Measurements from ENCODE around the gene MARCHF7.
"Not testable (repeated sequence)": the region's sequence is repeated elsewhere in the genome, so short reads cannot be mapped to it uniquely, and the experiment has no call there.

The MARCHF7 gene

GRCh38 chr2:159712143-159712928, at the start of gene MARCHF7:
Gene MARCHF7 (plus strand): TSS chr2:159712506. CDS start chr2:159729023, 16,517 bp downstream.
- peak; percentile 97 for DNase-seq (ENCODE audit: low read depth)

DNA sequence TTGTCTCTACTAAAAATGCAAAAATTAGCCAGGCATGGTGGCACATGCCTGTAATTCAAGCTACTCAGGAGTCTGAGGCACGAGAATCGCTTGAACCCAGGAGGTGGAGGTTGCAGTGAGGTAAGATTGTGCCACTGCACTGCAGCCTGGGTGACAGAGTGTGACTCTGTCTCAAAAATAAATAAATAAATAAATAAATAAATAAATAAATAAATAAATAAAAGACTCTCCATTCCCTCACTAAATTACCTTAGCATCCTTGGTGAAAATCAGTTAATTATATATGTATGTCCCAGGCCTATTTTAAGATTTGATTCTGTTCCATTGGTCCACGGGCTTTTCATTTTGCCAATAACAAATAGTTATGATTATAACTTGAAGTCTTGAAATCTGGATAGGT, 44.9 kb upstream of the MARCHF7 start:
- not testable (repeated sequence) for DNase-seq (ENCODE audit: low read depth)

DNA sequence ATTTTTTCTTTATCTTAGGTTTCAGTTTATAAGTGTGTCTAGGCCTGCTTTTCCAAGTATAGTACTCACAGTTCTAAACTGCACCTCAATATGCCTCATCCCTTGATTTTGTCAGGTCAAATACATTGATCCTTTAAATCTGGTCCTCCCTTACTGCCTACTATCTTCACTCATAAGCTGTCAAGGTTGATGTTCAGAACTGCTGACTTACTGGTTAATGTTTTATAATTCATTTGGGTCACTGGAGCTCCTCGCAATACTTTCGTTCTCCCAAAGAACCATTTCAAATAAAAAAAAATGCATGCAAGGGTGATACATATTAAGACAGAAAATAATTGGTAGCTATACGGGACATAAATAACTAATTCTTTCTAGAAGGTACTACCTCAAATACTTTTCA, 41.3 kb upstream of the MARCHF7 start:
- DNase-seq (ENCODE audit: low read depth), result no peak

DNA sequence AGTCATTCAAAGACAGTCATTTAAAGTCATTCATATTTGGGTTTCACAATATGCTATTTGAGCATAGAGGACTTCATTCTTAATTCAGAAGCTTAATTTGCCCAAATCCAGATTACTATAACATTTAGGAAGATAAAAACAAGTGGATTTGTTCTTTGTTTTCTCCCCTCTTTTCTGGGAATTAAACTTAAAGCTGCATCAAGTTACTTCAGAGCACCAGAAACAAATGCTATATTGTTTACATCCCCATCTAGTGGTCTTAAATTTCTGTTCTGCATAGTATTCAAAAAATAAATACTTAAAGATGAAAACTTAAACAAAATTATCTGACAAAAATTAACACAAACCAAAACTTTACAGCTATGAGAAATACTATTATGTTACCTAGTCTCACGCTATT, 34.7 kb upstream of the MARCHF7 start:
- DNase-seq (ENCODE audit: low read depth), result no peak

DNA sequence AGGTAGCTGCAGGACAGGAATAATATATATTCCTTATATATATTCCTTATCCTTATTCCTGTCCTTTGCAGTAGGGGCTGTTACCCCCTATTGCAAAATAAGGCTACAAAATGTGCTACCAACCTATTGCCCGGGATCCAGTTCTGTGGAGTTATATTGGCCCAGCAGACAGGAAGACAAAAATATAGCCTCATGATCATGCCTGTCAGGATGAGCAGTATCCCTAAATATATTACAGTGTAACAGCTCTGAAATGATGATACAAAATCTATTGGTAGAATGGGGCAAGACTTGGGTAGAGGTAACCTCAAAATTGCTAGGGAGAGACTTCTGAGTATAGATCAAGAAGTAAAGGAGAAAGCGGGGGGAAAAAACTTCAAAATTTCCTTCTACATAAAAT, 31.6 kb upstream of the MARCHF7 start:
- DNase-seq (ENCODE audit: low read depth), result no peak

DNA sequence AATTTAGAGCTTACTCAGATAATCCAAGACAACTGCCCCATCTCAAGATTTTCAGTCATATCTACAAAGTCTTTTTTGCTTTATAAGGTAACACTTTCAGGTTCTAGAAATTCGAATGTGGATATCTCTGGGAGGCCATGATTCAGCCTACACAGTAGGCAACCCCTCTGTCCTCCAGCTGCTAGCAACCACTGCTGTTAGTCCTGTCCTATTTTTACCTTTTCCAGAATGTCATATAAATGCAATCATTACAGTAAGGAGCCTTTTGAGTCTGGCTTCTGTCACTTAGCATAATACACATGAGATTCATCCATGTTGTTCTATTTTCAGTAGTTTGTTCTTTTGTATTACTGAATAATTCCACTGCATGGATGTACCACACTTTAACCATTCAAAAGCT, 28.5 kb upstream of the MARCHF7 start:
- DNase-seq (ENCODE audit: low read depth), result no peak

- no peak for DNase-seq (ENCODE audit: low read depth)
Measured at GRCh38 chr2:159684796-159685195, 27.5 kb upstream of the MARCHF7 start.

DNA sequence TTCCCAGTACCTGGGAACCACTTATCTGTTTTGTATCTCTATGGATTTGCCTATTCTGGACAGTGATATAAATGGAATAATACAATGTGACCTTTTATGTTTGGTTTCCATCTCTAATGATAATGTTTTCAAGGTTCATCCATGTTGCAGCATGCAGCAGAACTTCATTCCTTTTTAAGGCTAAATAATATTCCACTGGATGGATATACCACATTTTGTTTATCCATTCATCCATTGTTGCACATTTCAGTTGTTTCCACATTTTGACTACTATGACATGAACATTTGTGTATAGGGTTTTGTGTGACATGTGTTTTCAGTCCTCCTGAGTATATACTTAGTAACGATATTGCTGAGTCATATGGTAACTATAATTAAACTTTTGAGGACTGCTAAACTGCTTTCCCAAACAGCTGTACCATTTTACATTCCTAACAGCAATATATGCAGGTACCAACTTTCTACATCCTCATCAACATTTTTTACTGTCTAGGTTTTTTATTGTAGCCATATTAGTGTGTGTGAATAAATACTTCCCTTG, 17.7 kb upstream of the MARCHF7 start:
- DNase-seq (ENCODE audit: low read depth), result no peak

GRCh38 chr2:159695795-159696448, 16.4 kb upstream of the MARCHF7 start:
- DNase-seq (ENCODE audit: low read depth), result no peak

- DNase-seq (ENCODE audit: low read depth), result no peak
Measured at GRCh38 chr2:159703491-159703890, 8.8 kb upstream of the MARCHF7 start.

DNA sequence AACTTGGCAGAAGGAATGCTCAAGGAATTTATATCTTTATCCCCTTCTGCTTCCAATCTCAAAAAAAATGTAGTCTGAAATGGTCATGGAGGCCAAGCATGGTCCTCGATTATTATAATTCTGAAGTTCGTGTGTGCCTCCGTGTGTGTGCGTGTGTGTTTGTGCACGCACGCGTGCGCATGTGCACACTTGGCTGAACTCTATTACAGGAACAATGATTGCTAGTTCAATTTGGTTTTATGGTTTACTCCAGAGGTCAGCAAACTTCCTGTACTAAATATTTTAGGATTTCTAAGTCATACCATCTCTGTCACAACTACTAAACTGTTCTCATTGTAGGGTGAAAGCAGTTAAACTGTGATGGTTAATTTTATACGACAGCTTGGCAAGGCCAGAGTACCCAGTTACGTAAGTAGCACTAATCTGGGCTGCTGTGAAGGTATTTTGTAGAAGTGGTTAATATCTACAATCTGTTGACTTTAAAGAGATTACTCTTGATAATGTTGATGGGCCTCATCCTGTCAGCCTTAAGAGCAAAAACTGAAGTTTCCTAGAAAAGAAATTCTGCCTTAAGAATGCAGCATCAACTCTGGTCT, 5.8 kb upstream of the MARCHF7 start:
- DNase-seq (ENCODE audit: low read depth), result no peak

GRCh38 chr2:159708066-159708760, 4.1 kb upstream of the MARCHF7 start:
- DNase-seq (ENCODE audit: low read depth), result no peak

DNA sequence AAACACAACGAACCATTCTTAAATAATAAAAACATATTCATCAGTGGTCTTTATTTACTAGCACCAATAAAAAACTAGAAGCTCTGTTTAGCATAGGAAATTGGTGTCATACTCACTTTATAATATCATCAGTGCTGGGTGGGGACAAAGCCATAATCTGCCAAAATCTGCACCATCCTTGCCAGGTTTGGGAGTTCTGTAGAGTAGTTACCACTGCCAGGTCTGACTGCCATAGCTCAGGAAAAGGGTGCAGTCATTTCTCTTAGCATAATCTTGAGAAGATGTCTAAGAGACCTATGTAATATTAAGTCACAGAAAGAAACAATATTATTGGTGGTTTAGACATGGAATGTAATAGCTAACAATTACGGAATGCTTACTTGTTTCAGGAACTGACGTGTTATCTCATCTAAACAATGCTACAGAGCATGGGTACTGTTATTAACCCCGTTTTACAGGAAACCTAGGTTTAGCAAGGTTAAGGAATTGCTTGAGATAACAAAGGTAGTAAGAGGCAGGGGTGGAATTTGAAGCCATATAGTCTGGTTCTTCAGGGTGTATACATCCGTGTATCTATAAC, 1.6 kb upstream of the MARCHF7 start:
- no peak for DNase-seq (ENCODE audit: low read depth)

DNA sequence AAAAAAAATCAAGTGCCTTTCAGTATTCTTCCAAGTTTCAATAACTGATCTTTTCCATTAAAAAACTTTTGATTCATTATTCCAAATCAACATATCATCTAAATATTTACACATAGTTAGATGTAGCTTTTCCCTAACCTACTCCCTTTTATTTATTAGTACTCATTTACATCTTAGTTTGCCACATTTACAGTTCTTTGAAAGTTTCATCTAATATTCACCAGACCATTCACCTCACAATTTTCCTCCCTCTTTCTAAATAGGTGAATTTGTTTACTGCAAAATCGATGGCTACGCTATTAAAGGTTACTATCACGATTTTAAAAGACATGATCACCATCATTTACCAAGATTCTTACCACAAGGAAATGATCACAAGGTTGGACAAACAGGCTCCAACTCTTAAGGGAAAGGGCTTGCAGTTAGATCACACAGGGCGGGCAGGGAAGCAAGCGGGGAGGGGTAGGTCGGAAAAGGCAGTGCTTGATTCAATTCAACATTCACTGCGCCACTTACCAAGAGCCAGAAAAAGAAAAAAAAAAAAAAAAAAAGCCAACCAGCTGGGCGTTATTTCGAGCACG, 654 bp upstream of the MARCHF7 start:
- DNase-seq (ENCODE audit: low read depth), result no peak

GRCh38 chr2:159712929-159713420, 669 bp downstream of the MARCHF7 start:
- no peak for DNase-seq (ENCODE audit: low read depth)

DNA sequence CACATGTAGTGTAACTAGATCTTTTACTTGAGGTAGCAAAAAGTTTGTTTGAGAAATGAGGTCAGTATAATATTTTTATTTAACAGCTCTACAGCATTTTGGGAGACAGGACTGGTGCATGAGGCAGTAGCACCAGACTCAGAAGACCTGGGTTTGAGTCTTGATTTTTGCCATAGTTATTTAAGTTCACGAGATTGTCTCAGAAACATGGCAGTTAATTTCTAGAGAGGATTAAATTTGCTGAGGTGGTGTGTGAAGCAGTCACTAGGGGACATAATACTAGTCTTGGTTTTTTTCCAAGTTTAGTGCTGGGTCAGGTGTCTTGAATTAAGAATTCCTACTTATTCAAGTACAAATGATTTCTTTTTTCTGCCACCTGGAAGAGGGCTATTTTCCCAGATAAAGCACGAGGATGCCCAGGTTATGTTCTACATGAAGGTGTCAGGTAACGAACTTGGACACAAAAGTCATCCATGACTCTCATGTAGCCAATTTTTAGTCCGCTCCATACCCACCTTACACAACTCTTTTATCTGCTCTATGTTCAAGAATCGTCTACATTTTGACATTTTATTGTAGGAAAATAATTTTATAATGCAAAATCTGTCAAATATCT, 1.4 kb downstream of the MARCHF7 start:
- DNase-seq (ENCODE audit: low read depth), result no peak

- no peak for DNase-seq (ENCODE audit: low read depth)
Measured at GRCh38 chr2:159714247-159714930, 2.1 kb downstream of the MARCHF7 start.

DNA sequence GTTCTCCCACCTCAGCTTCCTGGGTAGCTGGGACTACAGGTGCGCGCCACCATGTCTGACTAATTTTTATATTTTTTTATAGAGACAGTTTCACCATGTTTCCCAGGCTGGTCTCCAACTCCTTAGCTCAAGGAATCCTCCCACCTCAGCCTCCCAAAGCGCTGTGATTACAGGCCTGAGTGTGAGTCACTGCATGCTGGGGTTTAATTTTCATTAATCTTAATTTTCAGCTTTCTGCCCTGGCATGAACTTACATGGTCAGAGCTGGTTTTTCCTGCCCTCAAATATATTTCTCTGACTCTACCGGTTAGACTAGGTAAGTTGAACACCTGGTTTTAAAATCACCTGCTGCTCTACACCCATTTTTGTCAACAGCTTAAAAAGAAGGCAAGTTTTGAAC, 3.1 kb downstream of the MARCHF7 start:
- no peak for DNase-seq (ENCODE audit: low read depth)

GRCh38 chr2:159716409-159716808, 4.1 kb downstream of the MARCHF7 start:
- DNase-seq (ENCODE audit: low read depth), result not testable (repeated sequence)

DNA sequence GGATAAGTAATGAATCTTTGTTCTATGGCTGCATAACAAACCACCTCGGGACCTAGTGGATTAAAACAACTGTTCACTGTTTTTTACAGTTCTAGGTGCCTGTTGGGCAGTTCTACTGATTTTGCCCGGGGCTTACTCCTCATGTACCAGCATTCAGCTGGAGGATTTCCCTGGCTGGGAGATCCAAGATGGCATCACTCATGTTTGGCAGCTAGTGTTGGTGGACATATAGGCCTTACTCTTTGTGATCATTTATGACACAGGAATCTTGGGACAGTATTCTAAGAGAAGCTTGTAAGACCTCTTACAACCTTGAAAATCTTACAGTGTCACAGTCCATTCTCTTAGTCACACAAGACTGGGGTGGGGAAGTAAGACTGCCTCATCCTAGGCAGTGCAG, 4.6 kb downstream of the MARCHF7 start:
- DNase-seq (ENCODE audit: low read depth), result no peak

Measured in stimulated activated CD8-positive, alpha-beta memory T cell treated with anti-CD3 and anti-CD28 coated beads, Interleukin-15, amount 100 ng/mL, for 1 hour (primary cell).